SK-N-SH treated with all-trans-retinoic acid at 6 μM for 48 hours (cell line): Measurements from ENCODE around the gene ENOPH1.

ENCODE experiments used
- BACH2 ChIP-seq: fragments of 250-450 bp; sonication (Bioruptor Pico); IDR thresholded peaks from 2 replicates; pipeline ENCODE4 v1.9.0; 2021; ENCODE audit warnings: mild to moderate bottlenecking, borderline replicate concordance
- GLIS3 ChIP-seq: fragments of 250-450 bp; sonication (Bioruptor Pico); IDR thresholded peaks from 2 replicates; pipeline ENCODE4 v1.5.0; 2020; ENCODE audit warnings: mild to moderate bottlenecking, moderate library complexity
- RARB ChIP-seq: fragments of 250-450 bp; sonication (Bioruptor Pico); IDR thresholded peaks from 2 replicates; pipeline ENCODE4 v1.8.0; 2021; ENCODE audit warnings: mild to moderate bottlenecking, moderate library complexity
- ZFP3 ChIP-seq: fragments of 250-450 bp; sonication (Bioruptor Pico); IDR thresholded peaks from 2 replicates; pipeline ENCODE4 v1.5.0; 2020; ENCODE audit warnings: mild to moderate bottlenecking, moderate library complexity
- ZFP30 ChIP-seq: fragments of 450-650 bp; formaldehyde crosslinking; IDR thresholded peaks from 2 replicates; pipeline ENCODE4 v1.5.0; 2022; ENCODE audit warnings: mild to moderate bottlenecking, moderate library complexity
- ZNF8 ChIP-seq: fragments of 450-650 bp; formaldehyde crosslinking; IDR thresholded peaks from 2 replicates; pipeline ENCODE4 v1.5.0; 2020; ENCODE audit warnings: mild to moderate bottlenecking, moderate library complexity
- TF ChIP-seq, protein P1 (sequence below): fragments of 250-450 bp; sonication (Bioruptor Pico); IDR thresholded peaks from 2 replicates; pipeline ENCODE4 v1.5.1; 2020; ENCODE audit warnings: low read depth, mild to moderate bottlenecking, moderate library complexity
- TF ChIP-seq, protein P2 (sequence below): fragments of 250-450 bp; sonication (Bioruptor Pico); IDR thresholded peaks from 2 replicates; pipeline ENCODE4 v1.8.0; 2020; ENCODE audit warnings: mild to moderate bottlenecking, moderate library complexity, borderline replicate concordance

DNA sequence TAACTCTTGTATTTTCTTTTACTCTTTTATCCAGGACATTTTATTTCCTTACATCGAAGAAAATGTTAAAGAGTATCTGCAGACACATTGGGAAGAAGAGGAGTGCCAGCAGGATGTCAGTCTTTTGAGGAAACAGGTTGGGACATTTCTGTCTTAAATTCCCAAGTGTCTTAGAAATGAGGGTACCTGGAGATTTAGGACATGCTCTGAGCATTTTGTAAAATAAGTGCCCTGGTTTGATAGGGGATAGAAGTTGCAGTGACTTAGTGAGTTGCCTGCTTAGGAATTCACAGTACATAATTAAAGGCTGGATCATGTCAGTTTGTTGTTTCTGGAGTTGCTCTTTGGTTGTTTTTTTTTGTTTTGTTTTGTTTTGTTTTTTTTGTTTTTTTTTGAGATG lies 17.5 kb downstream of the ENOPH1 start:
- TF ChIP-seq, protein P1, sequence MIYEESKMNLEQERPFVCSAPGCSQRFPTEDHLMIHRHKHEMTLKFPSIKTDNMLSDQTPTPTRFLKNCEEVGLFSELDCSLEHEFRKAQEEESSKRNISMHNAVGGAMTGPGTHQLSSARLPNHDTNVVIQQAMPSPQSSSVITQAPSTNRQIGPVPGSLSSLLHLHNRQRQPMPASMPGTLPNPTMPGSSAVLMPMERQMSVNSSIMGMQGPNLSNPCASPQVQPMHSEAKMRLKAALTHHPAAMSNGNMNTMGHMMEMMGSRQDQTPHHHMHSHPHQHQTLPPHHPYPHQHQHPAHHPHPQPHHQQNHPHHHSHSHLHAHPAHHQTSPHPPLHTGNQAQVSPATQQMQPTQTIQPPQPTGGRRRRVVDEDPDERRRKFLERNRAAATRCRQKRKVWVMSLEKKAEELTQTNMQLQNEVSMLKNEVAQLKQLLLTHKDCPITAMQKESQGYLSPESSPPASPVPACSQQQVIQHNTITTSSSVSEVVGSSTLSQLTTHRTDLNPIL (CRISPR knock-in tag) = no peak
- TF ChIP-seq, protein P2, sequence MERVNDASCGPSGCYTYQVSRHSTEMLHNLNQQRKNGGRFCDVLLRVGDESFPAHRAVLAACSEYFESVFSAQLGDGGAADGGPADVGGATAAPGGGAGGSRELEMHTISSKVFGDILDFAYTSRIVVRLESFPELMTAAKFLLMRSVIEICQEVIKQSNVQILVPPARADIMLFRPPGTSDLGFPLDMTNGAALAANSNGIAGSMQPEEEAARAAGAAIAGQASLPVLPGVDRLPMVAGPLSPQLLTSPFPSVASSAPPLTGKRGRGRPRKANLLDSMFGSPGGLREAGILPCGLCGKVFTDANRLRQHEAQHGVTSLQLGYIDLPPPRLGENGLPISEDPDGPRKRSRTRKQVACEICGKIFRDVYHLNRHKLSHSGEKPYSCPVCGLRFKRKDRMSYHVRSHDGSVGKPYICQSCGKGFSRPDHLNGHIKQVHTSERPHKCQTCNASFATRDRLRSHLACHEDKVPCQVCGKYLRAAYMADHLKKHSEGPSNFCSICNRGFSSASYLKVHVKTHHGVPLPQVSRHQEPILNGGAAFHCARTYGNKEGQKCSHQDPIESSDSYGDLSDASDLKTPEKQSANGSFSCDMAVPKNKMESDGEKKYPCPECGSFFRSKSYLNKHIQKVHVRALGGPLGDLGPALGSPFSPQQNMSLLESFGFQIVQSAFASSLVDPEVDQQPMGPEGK (CRISPR knock-in tag) = no peak
- TF ChIP-seq BACH2 (no peak), ZFP30 (no peak), RARB (no peak), ZNF8 (no peak), GLIS3 (CRISPR knock-in tag) (no peak), ZFP3 (no peak)
